ENCODE measurements around the gene CAPN12.

Gene CAPN12

DNA sequence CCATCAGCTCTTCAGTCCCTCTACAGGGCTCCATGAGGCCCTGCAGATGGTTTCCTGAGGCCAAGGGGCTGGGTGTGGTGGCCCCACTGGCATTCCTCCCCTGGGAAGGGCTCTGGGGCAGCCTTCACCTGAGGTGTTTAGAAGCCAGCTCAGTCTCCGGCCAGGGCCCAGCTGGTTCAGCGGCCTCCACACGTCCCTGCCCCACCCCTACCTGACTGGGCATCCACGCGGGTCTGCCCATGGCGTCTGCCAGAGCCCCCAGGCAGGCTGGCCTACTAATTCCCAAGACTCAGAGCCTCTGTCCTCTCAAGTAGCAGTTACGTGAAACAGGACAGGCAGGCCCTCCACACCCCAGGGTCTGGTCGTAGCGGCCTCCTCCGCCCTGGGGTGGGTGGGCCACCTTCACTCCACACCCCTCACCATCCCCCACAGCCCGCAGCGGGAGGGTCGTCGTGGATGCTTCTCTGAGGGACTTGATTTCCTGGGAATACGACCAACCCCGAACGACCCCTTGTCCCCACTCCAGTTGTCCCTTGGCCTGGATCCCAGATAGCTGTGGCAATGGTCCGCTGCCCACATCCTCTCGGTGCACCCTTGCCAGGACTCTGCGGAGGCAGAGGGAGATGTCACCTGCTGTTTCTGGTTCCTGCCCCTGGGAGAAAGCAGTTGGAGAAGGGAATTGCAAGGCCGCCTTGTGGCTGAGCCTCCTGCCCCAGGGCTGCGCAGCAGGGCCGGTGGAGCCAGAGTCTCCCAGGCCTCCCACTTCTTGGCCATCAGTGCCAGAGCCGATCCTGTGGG, 24.3 kb downstream of the CAPN12 start:
- TF ChIP-seq, protein P1, sequence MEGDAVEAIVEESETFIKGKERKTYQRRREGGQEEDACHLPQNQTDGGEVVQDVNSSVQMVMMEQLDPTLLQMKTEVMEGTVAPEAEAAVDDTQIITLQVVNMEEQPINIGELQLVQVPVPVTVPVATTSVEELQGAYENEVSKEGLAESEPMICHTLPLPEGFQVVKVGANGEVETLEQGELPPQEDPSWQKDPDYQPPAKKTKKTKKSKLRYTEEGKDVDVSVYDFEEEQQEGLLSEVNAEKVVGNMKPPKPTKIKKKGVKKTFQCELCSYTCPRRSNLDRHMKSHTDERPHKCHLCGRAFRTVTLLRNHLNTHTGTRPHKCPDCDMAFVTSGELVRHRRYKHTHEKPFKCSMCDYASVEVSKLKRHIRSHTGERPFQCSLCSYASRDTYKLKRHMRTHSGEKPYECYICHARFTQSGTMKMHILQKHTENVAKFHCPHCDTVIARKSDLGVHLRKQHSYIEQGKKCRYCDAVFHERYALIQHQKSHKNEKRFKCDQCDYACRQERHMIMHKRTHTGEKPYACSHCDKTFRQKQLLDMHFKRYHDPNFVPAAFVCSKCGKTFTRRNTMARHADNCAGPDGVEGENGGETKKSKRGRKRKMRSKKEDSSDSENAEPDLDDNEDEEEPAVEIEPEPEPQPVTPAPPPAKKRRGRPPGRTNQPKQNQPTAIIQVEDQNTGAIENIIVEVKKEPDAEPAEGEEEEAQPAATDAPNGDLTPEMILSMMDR (IDR thresholded peaks at IDR 0.05; ENCODE audit: extremely low read depth, insufficient read depth, missing control alignments), result no peak
- DNase-seq (ENCODE audit: low spot score), result no peak

DNA sequence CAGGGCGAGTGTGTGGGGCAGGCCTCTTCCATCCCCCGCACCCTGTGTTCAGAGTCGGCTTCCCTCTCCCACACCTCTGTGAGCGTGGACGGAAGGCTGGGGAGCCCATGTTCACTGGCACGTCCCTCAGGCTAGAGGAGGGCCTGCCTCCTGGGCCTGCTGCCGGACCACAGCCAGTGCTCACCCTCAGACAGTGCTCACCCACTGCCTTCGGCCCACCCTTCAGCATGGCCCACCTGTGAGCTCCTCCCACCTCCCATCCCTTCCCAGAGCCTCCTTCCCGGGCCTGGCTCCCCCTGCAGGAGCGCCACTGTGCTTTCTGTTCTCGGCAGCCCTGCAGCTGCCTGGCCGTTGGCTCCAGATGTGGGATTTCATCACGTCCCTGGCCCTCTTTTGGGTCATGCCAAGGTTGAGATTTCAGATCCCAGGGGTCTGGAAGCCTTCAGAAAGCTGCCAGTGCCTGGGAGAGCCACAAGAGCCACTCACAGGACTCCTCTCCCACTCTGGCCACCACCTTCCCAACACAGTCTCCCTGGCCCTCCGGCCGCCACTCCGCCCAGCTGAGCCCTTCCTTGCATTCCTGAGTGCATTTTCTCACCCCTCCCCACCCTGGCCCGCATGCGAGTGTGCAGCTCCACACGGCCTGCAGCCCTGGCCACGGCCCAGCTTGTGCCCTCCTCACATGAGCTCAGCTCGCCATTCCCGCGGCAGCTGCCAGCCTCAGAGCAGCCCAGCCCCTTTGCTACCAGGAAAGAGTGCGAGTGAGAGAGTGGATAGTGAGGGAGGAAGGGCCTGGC, 25.3 kb downstream of the CAPN12 start:
- TF ChIP-seq, protein P1 (IDR thresholded peaks at IDR 0.05; ENCODE audit: extremely low read depth, insufficient read depth, missing control alignments), result no peak
- in situ Hi-C loops (cut with MboI; ENCODE audit: low pct_unique_long_range_greater_than_20kb, low sequenced_read_pairs, unreplicated experiment), result no loop called here
- no peak for DNase-seq (ENCODE audit: low spot score)

More for the DNA sequence above, 24.3 kb downstream of the CAPN12 start:
- in situ Hi-C loops (cut with MboI; ENCODE audit: low pct_unique_long_range_greater_than_20kb, low sequenced_read_pairs, unreplicated experiment), result no loop called here

DNA sequence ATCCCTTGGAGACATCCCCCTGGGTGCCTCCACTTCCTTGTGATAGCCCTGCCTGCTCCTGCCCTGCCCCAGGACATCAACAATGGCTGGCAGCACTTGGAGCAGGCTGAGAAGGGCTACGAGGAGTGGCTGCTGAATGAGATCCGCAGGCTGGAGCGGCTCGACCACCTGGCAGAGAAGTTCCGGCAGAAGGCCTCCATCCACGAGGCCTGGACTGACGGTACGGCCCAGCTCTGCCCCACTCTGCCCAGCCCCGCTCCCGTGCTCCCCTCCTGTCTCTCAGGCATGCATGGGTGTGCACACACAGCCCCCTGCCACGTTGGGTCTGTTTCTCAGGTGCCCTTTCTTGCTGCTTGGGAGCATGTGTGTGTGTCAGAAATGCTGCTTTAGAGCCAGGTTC, 26.4 kb downstream of the CAPN12 start:
- in situ Hi-C loops (cut with MboI; ENCODE audit: low pct_unique_long_range_greater_than_20kb, low sequenced_read_pairs, unreplicated experiment), result no loop called here
- TF ChIP-seq, protein P1 (IDR thresholded peaks at IDR 0.05; ENCODE audit: extremely low read depth, insufficient read depth, missing control alignments), result no peak
- no peak for DNase-seq (ENCODE audit: low spot score)

DNA sequence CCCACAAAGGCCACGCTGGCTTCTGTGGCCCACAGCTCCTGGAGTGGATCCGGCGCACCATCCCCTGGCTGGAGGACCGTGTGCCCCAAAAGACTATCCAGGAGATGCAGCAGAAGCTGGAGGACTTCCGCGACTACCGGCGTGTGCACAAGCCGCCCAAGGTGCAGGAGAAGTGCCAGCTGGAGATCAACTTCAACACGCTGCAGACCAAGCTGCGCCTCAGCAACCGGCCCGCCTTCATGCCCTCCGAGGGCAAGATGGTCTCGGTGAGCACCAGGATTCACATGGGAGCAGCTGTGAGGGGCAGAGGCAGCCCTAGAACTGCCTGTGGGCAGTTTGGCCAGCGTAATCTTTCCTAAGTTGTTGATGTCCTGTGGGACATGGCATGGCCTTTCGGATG, 27.2 kb downstream of the CAPN12 start:
- in situ Hi-C loops (cut with MboI; ENCODE audit: low pct_unique_long_range_greater_than_20kb, low sequenced_read_pairs, unreplicated experiment), result no loop called here
- no peak for DNase-seq (ENCODE audit: low spot score)
- TF ChIP-seq, protein P1 (IDR thresholded peaks at IDR 0.05; ENCODE audit: extremely low read depth, insufficient read depth, missing control alignments), result no peak

DNA sequence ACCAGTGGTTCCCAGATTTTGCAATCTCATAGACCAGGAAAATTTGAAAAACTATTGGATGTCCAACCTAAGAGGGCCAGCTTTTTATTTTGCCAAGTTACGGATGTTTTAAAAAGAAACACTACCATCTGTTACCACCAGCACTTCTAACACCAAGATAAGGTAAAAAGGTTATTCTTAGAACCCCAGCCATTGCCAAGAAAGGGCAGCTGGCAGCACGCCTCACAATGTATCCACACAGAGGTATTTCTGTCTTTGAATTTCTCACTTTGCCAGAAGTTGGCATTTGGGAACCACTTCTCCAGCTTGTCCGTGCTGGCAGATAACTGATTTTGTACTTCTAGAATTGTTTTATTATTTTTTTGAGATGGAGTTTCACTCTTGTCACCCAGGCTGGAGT, 28.7 kb downstream of the CAPN12 start:
- TF ChIP-seq, protein P1 (IDR thresholded peaks at IDR 0.05; ENCODE audit: extremely low read depth, insufficient read depth, missing control alignments), result no peak
- no peak for DNase-seq (ENCODE audit: low spot score)
- in situ Hi-C loops (cut with MboI; ENCODE audit: low pct_unique_long_range_greater_than_20kb, low sequenced_read_pairs, unreplicated experiment), result no loop called here

DNA sequence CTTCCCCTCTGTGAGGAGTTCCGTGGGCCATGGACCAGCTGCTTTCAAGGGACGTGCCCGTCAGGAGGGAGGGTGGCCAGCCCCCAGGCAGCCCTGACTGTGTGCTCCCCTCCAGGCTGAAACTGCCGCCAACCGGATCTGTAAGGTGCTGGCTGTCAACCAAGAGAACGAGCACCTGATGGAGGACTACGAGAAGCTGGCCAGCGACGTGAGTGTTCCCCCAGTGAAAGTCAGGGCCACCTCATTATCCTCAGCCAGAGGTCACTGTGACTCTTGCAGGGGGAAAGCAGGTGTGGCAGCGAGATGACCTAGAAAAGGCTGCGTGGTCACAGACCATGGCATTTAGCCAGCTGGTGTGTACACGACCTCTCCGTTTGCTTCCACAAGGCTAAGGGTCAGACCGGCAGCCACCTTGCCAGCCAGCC, 29.9 kb downstream of the CAPN12 start:
- in situ Hi-C loops (cut with MboI; ENCODE audit: low pct_unique_long_range_greater_than_20kb, low sequenced_read_pairs, unreplicated experiment), result no loop called here
- DNase-seq (ENCODE audit: low spot score), result no peak
- TF ChIP-seq, protein P1 (IDR thresholded peaks at IDR 0.05; ENCODE audit: extremely low read depth, insufficient read depth, missing control alignments), result no peak

Data from GM13977 (cell line).